ENCODE data around the gene PPP2R3A. TPM values are rescaled to one million over a fixed set of nuclear protein-coding genes. Genes with fewer than 3 reads are reported as not detected.

Gene PPP2R3A
- total RNA-seq: 15.8 and 23.5 TPM in 2 replicates

GRCh38 chr3:135965506-135966270, at the start of gene PPP2R3A:
PPP2R3A (plus strand) TSS chr3:135965728; CDS start chr3:136001499, 35,771 bp downstream.

GRCh38 chr3:136196064-136196400, 230.5 kb downstream of the PPP2R3A start, which contains the start of gene MSL2:
MSL2 (minus strand) TSS chr3:136196335; CDS start chr3:136195113, 1,222 bp downstream.

Small RNA genes within 50 kb of the gene (small RNA-seq; reads per million reads assigned to genes)
- gene AC092989.1: not detected

Other genes starting within 250 kb of the PPP2R3A start
- gene MSL2, start 230.6 kb downstream of the PPP2R3A start, total RNA-seq: 11.4 and 17.0 TPM in 2 replicates